Heart left ventricle (tissue), 13 donors: ENCODE data around the gene BANK1.

Source experiments
- CTCF ChIP-seq, 12 donors: fragments of 200-600 bp; sonication (generic) in 4 of 12; IDR thresholded peaks; one replicate each; pipeline versions ENCODE4 v1.5.0 to v1.8.0; 2018 to 2022; ENCODE audit warnings: antibody characterized with exemption in 12 of 12, mild to moderate bottlenecking in 5 of 12
- POLR2A ChIP-seq, 2 donors: fragments of 450-650 bp; IDR thresholded peaks; one replicate each; pipeline ENCODE4 v1.6.1; 2017; ENCODE audit warnings: antibody characterized with exemption in 2 of 2, mild to moderate bottlenecking in 2 of 2, moderate library complexity in 2 of 2
- donor health status: ischemic (EF 13 %, LVEDD 7.1; RV severe dilation, severe dysfunction).
- donor health status: DM: no; HTN: yes; CAD: no.
- donor health status: DM: no; HTN: no; CAD: no.
- donor health status: ischemic (EF 25% LVEDD 6.9; RV normal size, moderate dysfunction).
- donor health status: ischemic (EF 25% LVEDD 5.7; RV mildly dilated, moderate dysfunction).
- donor health status: ischemic (EF 35%, LVEDD 5.7; RV mildly dilated, moderate dysfunction).
- donor health status: nonischemic (EF 11% LVEDD 7.7; RV severe dilation, severe dysfunction).
- donor health status: DM: yes; HTN: yes; CAD: no.
- donor health status: PGD.
- donor health status: ischemic (EF 29% LVEDD 5.4; RV normal size, mild dysfunction).
- donor health status: nonischemic (EF 23%, LVEDD 6.1; RV moderate dilation, normal function).

DNA sequence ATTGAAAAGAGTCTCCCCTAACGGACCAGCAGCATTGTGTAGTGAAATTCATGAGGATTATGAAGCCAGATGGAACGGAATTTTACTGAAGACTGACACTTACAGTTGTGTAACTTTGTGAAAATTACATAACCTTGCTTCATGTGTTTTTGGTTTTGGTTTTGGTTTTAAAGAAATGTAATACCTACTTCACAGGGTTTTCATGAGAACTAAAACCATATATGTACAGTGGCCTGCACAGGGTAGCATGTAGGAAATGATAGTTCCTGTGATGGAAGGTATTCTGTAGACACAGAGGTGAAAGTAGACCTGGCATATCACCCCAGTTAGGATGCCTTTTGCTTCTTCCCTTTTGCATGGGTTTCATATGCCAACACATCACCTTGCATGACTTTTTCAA is 247.0 kb downstream of the BANK1 start:
- no peak for TF ChIP-seq CTCF (IDR thresholded peaks at IDR 0.05)
- no peak for TF ChIP-seq POLR2A (IDR thresholded peaks at IDR 0.05)
